Measurements from ENCODE around the gene EP300.

EP300 gene

DNA sequence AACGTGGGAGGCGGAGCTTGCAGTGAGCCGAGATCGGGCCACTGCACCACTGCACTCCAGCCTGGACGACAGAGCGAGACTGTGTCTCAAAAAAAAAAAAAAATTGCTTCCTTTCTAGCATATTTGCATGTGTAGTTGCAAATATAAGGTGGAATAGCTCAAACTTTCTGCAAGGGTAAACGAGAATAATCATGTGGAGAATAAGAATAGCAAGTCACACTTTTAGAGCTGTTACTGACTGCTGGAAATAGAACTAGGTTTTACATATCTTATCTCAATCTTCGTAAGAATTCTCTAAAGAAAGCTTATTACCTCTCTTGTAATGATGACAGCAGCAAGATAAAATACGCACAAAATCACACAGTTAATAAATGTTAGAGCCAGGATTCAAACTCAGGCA, 114.3 kb downstream of the EP300 start:
- no peak for DNase-seq (ENCODE audit: low read depth)

DNA sequence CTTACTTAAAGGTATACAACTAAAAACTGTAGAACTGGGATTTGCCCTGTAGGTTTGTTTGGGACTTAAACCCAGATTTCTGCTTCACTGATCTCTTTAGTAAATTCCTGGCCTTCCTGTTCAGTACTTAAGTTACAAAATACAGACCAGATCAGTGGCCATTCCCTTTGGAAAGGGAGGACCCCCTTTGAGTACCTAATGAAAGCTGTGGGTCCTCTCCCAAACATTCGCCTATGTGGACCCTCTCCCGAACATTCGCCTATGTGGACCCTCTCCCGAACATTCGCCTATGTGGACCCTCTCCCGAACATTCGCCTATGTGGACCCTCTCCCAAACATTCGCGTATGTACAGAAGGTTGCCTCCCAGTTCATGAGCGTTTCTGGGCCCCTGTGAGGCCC, 123.0 kb downstream of the EP300 start:
- DNase-seq (ENCODE audit: low read depth) = no peak

DNA sequence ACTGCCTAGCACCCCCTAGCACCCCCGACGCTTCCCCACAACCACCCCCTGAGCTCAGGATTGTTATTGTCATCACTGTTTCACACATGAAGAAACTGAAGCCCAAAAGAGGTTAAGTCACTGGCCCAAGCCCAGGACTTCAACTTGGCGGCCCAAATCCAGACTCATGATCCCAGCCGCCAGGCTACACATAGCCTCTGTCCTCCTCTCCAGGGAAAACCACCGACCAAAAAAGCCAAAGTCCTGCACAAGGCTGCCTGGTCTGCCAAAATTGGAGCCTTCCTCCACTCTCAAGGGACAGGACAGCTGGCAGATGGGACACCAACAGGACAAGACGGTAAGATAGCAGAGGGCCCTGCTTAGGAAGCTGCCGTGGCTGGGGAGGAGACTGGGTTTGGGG, 123.5 kb downstream of the EP300 start:
- no peak for DNase-seq (ENCODE audit: low read depth)

DNA sequence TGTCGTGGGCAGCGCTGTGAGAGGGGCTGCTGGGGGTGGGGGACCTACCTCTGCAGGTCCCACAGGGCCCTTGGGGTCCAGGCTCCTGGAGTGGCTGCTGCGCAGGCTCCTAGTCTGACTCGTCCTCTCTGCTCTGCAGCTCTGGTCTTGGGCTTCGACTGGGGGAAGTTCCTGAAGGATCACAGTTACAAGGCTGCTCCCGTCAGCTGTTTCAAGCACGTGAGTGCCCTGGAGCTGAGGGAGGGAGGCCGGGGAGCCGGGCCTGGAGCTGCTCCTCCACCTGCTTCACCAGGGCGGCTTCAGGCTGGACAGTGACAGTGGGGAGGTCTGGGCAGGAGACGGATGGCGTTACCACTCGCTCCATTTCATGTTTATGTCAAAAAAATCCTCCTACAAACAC, 124.6 kb downstream of the EP300 start:
- no peak for DNase-seq (ENCODE audit: low read depth)

DNA sequence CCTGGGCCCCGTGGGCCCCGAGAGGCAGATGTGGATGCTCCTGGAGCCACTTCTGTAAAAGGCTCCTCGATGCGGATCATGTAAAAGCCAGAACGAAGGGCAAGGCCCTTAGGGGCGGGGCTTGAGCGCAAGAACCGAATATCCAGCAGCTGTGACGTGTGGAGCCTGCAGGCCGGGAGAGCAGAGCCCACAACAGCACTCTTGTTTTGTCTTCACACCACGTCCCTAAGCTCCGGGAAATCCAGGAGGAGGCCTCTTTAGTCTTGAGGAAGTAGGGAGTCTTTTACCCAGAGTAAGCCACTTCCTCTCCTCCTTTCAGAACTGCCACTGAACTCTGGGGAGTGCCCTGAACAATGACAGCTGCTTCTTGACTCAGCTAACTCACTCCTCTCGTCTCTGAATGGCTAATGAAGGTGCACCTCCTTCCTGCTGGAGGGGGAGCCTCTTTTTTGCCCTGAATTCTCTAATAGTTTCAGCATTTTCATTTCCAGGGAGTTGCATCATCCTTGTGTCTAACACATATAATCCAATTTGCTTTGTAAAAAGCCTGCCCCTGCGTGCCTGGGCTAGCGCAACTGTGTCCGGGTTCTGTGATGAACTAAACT, 125.3 kb downstream of the EP300 start:
- no peak for DNase-seq (ENCODE audit: low read depth)

DNA sequence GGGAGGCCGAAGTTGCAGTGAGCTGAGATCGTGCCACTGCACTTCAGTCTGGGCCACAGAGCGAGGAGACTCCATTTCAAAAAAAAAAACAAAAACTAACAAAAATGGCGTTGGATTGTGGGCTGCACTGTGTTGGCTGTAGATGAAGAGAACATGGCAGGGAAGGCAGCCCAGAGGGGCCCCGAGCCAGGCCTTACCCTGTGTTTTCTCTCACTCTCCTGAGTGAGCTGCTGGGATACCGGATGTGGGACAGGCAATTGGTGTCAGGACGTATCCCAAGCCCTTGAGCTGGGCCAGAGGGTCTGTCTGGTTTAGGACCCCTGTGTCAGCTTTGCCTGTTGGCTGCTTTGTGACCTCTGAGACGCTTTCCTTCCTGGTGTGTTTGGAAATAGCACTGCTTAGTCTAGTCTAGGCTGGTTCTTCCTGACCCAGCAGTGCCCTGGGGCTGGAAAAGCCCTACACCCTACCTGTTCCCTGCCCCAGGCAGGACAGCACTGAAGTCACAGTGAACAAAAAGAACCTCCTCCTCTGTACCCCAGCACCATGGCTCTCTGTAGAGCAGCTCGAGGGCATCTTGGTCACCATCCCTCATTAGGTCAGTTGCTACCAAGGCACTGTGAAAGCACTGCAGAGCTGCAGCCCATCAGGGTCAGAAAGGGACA, 130.6 kb downstream of the EP300 start:
- no peak for DNase-seq (ENCODE audit: low read depth)

DNA sequence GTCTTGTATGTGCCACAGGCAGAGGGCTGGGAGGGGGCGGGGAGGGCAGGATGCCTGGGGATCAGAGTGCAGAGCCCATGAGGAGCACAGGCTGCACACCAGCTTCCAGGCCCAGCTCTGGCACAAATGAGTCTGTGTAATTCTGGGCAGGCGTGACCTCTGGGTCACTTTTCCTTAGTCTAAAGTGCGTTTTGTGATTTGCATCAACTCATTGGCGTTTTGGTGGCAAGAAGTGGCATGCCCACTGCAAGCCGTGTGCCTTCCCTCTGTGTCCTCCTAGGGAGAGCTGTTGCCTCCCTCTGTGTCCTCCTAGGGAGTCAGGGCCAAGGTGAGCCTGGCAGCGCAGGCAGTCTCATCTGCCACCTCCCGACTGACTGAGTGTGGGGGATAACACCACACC, 131.1 kb downstream of the EP300 start:
- no peak for DNase-seq (ENCODE audit: low read depth)

DNA sequence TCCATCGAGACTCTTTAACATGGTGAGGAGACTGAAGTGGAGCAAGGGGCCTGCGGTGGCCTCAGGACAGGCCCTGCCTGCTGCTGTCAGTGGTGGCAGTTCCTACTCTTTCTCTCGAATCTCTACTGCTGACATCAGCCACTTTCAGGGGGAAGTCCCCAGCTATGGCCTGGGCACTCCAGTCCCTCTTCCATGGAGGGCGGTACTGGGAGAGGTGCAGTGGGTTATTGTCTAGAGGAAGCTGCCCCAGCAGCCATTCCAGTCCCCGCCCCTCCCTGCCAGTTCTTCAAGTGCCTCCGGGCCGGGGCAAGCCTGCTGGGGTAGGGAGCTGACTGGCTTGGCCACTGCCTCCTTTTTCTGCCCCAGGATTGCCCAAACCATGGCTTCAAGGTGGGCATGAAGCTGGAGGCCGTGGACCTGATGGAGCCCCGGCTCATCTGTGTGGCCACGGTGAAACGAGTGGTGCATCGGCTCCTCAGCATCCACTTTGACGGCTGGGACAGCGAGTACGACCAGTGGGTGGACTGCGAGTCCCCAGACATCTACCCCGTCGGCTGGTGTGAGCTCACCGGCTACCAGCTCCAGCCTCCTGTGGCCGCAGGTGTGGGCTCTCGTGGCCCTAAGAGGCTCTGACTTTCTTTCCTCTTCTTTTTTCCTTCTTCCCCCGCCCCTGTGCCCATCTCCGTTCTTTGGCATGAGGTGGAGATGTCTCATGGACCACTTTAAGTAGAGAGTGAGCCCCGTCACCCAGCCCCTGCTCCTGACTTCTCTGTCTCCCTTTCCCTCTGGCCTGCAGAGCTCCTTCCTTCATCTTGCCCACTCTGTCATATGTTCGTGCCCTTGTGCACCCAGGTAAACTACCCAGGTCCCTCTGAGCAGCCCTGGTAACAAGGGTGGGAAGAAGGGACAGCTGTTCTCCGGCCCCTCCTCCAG, 134.6 kb downstream of the EP300 start:
- no peak for DNase-seq (ENCODE audit: low read depth)

DNA sequence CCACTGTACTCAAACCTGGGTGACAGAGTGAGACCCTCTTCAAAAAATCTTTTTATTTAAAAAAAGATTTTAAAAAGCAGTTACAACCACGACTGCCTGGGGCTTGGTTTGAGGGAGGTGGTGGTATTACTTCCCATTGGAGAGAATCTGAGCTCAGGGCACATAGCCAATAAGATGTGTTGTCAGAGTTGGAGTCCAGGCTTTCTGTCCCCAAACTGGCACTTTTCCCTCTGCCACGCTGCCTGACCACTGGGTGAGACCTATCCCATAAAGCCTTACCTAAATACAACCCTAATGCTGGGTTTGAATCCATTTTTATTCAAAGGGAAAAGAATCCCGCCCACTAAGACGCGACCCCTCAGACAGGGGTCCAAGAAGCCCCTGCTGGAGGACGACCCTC, 136.8 kb downstream of the EP300 start:
- DNase-seq (ENCODE audit: low read depth) = no peak

All from activated T-cell treated with anti-CD3 and anti-CD28 coated beads for 1 hour (primary cell).